NCI-H1417 treated with DMSO at 0.1 percent for 48 hours (cell line): ENCODE data around the gene TSPEAR.
"Not testable (repeated sequence)": the region's sequence is repeated elsewhere in the genome, so short reads cannot be mapped to it uniquely, and the experiment has no call there.

Experiments
- DNase-seq: peaks from one replicate; lab custom pipeline; 2025; lab: John Stamatoyannopoulos, UW

The TSPEAR gene

DNA sequence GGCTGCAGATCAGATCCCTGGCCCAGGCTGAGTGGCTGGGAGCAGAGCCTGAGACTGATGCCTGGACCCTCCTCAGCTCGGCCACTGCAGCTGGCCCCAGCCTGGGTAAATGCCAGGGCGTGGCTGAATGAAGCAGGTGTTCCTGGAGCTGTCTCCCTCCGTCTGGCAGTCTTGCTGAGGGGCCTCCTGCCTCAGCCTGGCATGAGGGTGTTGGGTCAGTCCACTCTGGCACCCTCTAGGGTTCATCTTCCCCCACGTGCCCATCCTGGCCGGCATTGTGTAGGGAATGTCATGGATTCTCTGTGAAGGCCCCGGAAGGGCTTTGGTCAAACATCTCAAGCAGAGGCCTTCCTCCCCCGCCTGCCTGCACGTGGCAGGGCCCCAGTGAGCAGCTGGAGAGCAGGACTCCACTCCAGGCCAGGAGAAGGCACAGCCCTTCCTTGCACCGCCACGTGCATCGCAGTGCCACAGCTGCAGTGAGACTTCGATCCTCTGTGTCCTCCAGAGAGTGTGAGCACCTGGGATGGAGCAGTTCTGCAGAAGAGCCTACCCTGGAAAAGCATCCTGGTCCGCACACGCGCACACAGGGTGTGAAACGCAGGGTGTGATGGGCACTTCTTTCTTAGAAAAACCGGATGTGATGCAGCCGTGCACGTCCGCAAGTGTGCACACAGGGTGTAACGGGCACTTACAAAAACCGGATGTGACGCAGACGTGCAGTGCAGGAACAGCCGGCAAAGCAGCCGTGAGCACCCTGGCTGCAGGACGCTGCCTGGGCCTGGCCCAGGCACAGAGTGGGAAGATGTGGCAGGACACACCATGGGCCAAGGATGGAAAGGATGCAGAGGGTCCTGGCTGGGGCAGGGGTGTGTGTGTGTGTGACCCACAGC, 142.5 kb downstream of the TSPEAR start:
- DNase-seq = no peak

- no peak for DNase-seq
Measured at GRCh38 chr21:44568261-44568660, 143.1 kb downstream of the TSPEAR start.

DNA sequence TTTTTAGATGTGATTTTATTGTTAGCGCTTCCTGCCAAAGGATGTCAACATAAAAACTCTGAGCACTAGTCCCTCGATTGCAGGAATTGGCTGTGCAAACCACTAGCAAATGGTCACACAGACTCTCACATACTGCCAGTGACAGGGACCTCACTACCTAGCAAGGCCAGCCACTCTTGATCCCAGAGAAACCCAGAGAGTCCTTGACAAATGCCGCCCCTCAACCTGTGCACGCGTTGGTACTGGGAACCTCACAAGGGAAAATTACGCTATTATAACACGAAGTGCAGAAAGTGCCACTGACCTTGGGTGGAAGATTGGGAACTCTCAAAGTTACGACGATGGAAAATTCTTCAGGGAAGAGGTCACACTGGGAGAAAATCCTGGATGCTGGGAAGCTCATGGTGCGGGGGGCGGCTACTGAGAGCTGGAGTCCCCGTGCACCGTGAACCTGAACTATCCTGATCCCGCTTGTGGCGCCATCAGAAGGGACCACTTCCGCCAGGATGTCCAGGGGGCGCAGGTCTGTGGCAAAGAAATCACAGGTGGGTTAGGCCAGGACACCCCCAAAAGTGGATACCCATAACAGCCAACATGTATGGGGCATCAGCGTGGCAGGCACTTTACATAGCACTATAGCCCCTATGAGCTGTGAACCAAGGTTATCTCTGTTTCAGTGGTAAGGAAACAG, 143.7 kb downstream of the TSPEAR start:
- DNase-seq = no peak

GRCh38 chr21:44566403-44566802, 145.0 kb downstream of the TSPEAR start:
- no peak for DNase-seq

DNA sequence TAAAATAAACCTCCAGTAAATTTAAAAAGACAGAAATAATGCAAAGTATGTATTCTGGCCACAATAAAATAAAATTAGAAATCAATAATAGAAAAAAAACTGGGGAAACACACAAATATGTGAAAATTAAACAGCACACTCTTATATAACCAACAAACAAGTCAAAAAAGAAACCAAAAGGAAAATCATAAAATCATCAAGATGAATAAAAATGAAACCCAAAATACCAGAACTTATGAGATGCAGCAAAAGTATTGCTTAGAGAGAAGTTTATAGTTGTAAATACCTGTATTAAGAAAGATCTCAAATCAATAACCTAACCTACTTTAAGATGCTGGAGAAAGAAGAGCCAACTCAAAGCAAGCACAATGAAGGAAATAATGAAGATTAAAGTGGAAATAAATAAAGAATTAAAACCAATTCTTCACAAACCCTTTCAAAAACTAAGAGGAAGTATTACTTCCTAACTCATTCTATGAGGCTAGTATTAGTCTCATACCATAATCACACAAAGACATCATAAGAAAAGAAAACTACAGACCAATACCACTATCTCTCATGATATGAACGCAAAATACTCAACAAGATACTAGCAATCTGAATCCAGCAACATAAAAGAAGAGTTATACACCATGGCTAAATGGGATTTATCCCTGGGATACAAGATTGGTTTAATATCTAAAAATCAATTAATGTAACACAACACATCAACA, 146.3 kb downstream of the TSPEAR start:
- no peak for DNase-seq

DNA sequence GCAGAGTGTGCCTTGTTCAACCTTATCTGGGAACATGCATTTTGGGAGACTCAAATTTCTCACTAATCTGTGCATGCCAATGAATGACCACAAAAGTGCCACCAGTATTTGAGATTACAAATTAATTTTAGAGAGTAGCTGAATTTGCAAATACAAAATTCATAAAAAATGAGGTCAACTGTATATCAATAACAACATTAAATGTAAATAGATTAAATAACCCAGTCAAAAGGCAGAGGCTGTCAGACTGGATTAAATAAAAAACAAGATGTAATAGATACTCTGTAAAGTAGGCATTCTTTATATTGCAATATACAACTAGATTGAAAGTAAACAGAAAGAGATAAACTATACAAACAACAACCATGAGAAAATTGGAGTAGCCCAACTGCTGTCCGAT, 147.3 kb downstream of the TSPEAR start:
- no peak for DNase-seq

GRCh38 chr21:44558695-44559094, 152.7 kb downstream of the TSPEAR start, which contains the start of gene KRTAP10-3:
TSS of gene KRTAP10-3 (minus strand) at chr21:44558795. CDS start at chr21:44558715, 80 bp downstream.
- no peak for DNase-seq

DNA sequence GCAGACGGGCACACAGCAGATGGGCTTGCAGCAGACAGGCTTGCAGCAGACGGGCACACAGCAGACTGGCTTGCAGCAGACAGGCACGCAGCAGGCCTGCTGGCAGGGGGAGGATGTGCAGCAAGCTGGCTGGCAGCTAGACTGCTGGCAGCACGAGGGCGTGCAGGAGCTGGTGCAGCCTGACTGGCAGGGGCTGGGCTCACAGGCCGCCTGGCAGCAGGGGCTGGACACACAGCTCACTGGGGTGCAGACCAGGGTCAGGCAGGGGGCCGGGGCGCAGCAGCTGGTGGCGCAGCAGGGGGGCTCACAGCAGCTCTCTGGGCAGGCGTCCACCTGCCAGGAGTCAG, 153.1 kb downstream of the TSPEAR start:
- not testable (repeated sequence) for DNase-seq

GRCh38 chr21:44557491-44558328, 153.7 kb downstream of the TSPEAR start:
- DNase-seq = no peak

DNA sequence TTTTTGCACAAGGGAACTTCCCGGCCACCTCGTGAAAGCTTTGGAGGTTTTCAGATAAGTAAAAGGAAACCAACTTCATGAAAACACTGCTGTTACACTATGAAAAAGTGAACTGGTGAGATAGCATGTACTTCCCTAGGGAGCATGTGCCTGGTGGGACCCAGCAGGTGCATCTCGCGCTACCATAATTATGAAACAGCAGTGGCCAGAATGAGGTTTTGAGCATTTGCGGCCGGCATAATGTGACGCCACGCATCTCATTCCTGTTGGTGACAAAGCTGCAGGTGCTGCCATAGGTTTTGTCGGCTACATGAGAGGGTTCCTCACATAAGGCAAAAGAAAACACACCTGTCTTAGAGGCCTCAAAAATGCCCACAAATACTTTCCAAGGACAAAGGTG, 154.5 kb downstream of the TSPEAR start:
- peak; percentile 8 for DNase-seq

GRCh38 chr21:44555200-44555875, 156.0 kb downstream of the TSPEAR start:
- DNase-seq = no peak

DNA sequence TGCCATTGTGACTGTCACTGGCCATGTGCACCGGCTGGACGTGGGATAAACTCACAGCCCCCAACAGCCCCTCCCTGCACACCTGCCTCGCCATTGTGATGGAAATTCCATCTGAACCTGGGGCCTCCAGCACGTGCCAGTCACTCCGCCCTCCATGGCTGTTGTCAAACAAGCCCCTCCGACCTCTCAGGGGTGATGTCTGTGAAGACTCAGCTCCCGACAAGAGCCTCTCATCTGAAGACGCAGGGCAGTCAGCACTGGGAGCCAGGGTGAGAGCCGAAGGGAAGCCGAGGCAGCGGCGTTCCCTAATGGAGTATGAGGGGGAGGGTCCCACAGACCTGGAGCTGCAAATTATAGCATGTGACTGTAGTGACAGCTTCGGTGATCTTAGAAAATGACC, 158.7 kb downstream of the TSPEAR start:
- DNase-seq = no peak

DNA sequence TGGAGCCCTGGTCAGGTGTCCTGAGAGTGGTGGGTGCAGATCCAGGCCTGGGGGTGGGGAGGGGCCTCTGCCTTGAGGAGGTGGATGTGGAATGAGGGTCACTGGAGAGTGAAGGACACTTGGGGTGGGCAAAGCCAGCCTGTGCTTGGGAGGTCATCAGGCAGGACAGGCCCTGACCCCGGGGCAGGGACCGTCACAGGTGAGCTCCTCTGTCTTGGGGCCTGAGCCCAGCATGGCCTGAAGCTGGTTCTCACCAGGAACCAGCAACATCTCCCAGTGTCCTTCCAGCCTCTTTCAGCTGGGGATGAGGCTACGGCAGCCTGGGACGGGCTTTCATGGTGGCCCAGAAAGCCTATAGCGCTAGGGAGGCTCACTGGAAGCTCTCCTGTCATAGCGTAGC, 159.2 kb downstream of the TSPEAR start:
- DNase-seq = no peak

DNA sequence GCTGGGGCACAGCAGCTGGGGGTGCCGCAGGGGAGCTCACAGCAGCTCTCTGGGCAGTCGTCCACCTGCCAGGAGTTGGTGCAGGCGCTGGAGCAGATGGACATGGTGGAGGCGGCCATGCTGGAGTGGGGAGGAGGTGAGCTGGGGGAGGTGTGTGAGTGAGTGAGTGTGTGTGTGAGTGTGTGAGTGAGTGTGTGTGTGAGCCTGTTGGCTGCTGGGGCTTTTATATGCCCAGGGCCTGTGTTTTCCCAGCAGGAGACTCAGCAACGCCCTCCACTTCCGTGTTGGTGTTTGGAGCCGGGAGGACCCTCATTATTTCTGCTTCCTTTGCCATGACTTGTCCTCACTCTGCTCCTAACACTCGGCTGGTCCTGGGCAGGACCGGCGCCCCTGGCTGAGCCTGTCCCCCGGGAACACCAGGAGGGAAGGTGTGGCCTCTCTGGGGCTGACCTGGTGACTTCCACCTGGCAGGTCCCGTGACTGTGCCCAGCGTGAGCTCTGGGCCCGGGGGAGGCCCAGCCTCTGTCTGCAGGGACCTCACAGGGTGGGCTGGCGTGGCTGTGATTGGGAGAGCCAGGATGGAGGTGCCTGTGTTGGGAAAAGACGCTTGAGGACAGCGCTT, 159.9 kb downstream of the TSPEAR start, which contains the start of gene KRTAP10-2:
KRTAP10-2 (minus strand) TSS at position 166 of the 622 bp plus-strand sequence; CDS start at position 119, 47 bp downstream.
- DNase-seq = no peak

- no peak for DNase-seq
Measured at GRCh38 chr21:44550807-44551206, 160.6 kb downstream of the TSPEAR start.

GRCh38 chr21:44550285-44550684, 161.1 kb downstream of the TSPEAR start:
- not testable (repeated sequence) for DNase-seq

DNA sequence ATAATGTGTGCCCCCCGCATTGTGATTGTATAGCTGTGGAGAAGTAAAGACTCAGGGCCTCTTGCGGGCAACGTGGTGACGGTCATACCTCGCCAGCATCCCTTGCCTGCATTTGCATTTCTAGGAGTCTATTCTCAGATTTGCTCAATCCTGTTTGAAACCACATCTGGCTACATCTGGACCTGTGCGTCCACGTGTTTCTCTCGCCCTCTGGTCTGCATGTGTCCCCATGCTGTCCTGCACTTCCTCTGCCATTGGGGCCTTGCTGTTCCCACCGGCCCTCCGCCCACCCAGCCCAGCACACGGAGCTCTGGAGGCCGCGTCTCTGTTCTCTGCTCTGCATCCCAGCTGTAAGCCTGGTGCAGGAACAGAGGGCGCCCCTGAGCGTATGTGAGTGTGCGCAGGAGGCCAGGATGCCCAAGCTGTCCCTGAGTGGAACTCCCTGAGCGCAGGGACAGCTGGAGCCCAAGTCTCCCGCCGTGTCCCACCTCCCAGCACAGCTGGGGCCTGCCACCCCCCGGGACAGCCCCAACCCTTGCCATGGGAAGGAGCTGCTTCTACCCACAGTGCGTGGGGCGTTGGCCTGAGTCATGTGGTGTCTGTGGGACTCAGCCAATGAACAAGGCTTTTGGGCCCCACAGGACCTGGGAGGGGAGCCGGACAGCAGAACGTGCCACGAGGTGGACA, 161.7 kb downstream of the TSPEAR start:
- no peak for DNase-seq

GRCh38 chr21:44548922-44549321, 162.4 kb downstream of the TSPEAR start:
- no peak for DNase-seq

- no peak for DNase-seq
Measured at GRCh38 chr21:44548381-44548780, 163.0 kb downstream of the TSPEAR start.
